CD4-positive, alpha-beta T cell (primary cell): ENCODE data around the gene GNA12. TPM values are rescaled to one million over a fixed set of nuclear protein-coding genes. Genes with fewer than 3 reads are reported as not detected.

Experiments
- ATAC-seq: fragments of 200-7000 bp; cut with Tn5 transposase; one replicate; pipeline ENCODE4 v1.10.0; 2022; ENCODE audit warnings: mild to moderate bottlenecking; ENCODE audit not compliant: poor library complexity
- CTCF ChIA-PET: fragments of 350-600 bp; sonication (Branson Sonifier 250); formaldehyde crosslinking; loops from one replicate; lab custom pipeline; 2021; ENCODE audit warnings: antibody characterized with exemption, inconsistent platforms; lab: Charles Lee
- POLR2A ChIA-PET: fragments of 350-600 bp; sonication (Branson Sonifier 250); formaldehyde crosslinking; loops from one replicate; lab custom pipeline; 2021; ENCODE audit warnings: antibody characterized with exemption, inconsistent platforms; lab: Charles Lee
- DNase-seq, 14 experiments: peaks; one replicate each; pipeline ENCODE4 v3.0.0-alpha.2; 2013 to 2020; ENCODE audit warnings: mixed read lengths in 2 of 14
- H3K27ac ChIP-seq, 2 donors: one replicate each; pipeline versions ENCODE4 v1.5.1 to v1.7.0; 2013; ENCODE audit warnings: low read length in 2 of 2, low read depth in 1 of 2, mild to moderate bottlenecking in 1 of 2
- H3K27me3 ChIP-seq, 2 experiments: 1 replicate in 1 of 2; 2 replicates in 1 of 2; pipeline versions ENCODE4 v1.6.1 to v1.7.0; 2013; ENCODE audit warnings: low read length in 2 of 2, control low read depth in 1 of 2, mild to moderate bottlenecking in 1 of 2, moderate library complexity in 1 of 2; ENCODE audit not compliant: insufficient read depth in 2 of 2, control insufficient read depth in 1 of 2
- H3K36me3 ChIP-seq: one replicate; pipeline ENCODE4 v1.6.1; 2013; ENCODE audit warnings: low read length, control low read depth; ENCODE audit not compliant: insufficient read depth
- H3K4me1 ChIP-seq: one replicate; pipeline ENCODE4 v1.6.1; 2013; ENCODE audit warnings: low read length, control low read depth; ENCODE audit not compliant: insufficient read depth
- H3K4me3 ChIP-seq: one replicate; pipeline ENCODE4 v1.5.1; 2013; ENCODE audit warnings: mild to moderate bottlenecking, low read length, moderate library complexity
- H3K9me3 ChIP-seq, 2 experiments: 1 replicate in 1 of 2; 2 replicates in 1 of 2; pipeline versions ENCODE4 v1.6.1 to v1.7.0; 2013; ENCODE audit warnings: low read length in 2 of 2, mild to moderate bottlenecking in 2 of 2, control low read depth in 1 of 2, moderate library complexity in 1 of 2; ENCODE audit not compliant: control insufficient read depth in 1 of 2, insufficient read depth in 1 of 2
- H3K27ac Mint-ChIP-seq: one replicate; pipeline ENCODE4 v1.8.0; 2020; ENCODE audit warnings: mixed read lengths
- H3K27me3 Mint-ChIP-seq: one replicate; pipeline ENCODE4 v1.8.0; 2021; ENCODE audit warnings: mixed read lengths
- H3K36me3 Mint-ChIP-seq: one replicate; pipeline ENCODE4 v1.8.0; 2021; ENCODE audit warnings: low read depth, mixed read lengths
- H3K4me1 Mint-ChIP-seq: one replicate; pipeline ENCODE4 v1.8.0; 2021; ENCODE audit warnings: low read depth, mixed read lengths
- H3K4me3 Mint-ChIP-seq: one replicate; pipeline ENCODE4 v1.8.0; 2020; ENCODE audit warnings: mild to moderate bottlenecking, mixed read lengths
- H3K9me3 Mint-ChIP-seq: one replicate; pipeline ENCODE4 v1.8.0; 2020; ENCODE audit warnings: mixed read lengths
- intact Hi-C, 2 experiments: fragments of 100-400 bp; cut with DNase I in 1 of 2; cut with micrococcal nuclease in 1 of 2; formaldehyde crosslinking; loops; one replicate each; pipeline versions ENCODE4 v1.15.1 to v1.9.0; 2023 to 2025; cut with DNase I, micrococcal nuclease
- total RNA-seq, 174 experiments: library from RNA in 2 of 174; stranded (reverse) in 2 of 174; gene quantifications; one replicate each; pipeline ENCODE4 v1.2.3 and lab custom pipeline; 2021 to 2026
- TF ChIP-seq, protein P1 (sequence below): fragments of 200-600 bp; IDR thresholded peaks from one replicate; pipeline ENCODE4 v1.8.0; 2022; ENCODE audit warnings: antibody characterized with exemption, mild to moderate bottlenecking

The GNA12 gene
- total RNA-seq, 2 experiments from 2014 or later = 16.0 to 16.1 TPM

DNA sequence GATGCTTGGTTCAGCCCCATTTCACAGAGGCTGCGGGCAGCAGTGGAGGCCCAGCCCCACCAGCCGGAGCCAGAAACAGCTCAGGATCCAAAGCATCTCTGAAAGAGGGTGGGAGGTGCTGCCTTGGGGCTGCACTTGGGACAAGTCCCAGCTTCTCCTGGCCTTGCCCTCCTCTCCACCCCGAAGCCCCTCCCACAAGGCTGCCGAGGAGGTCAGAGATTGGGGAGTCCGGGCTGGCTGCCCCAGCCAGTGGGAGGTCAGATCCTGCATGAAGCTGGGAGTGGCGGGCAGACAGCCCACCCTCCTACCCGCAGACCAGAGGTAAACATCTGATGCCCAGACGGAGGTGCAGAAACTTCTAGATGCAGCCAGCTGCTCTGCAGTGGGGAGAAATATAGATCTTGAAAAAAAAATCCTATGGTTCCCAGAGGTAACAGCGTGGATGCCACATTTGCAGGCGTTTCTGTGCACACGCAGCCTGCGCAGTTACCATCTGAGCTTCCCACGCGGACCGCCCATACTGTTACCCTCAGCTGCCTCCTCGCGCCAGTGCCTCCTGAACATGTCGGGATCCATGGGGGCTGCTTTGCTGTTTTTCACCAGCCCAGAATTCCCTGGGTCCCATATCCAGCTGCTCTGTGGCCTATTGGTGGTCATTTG, 36.9 kb upstream of the GNA12 start:
- H3K27me3 Mint-ChIP-seq = no peaks in the 10 kb centered on the region
- ChIA-PET CTCF (no interaction called here), POLR2A (no interaction called here)
- Histone ChIP-seq H3K4me1 (peaks cover 18% of the 10 kb centered on the region), H3K27me3 (no peaks in the 10 kb centered on the region), H3K27ac (no peak overlapping the region), H3K36me3 (no peaks in the 10 kb centered on the region), H3K9me3 (no peaks in the 10 kb centered on the region), H3K4me3 (no peak overlapping the region)
- intact Hi-C loops = no loop called here
- DNase-seq (no peak), ATAC-seq (no peak)
- H3K4me1 Mint-ChIP-seq = peaks cover 33% of the 10 kb centered on the region
- TF ChIP-seq, protein P1, sequence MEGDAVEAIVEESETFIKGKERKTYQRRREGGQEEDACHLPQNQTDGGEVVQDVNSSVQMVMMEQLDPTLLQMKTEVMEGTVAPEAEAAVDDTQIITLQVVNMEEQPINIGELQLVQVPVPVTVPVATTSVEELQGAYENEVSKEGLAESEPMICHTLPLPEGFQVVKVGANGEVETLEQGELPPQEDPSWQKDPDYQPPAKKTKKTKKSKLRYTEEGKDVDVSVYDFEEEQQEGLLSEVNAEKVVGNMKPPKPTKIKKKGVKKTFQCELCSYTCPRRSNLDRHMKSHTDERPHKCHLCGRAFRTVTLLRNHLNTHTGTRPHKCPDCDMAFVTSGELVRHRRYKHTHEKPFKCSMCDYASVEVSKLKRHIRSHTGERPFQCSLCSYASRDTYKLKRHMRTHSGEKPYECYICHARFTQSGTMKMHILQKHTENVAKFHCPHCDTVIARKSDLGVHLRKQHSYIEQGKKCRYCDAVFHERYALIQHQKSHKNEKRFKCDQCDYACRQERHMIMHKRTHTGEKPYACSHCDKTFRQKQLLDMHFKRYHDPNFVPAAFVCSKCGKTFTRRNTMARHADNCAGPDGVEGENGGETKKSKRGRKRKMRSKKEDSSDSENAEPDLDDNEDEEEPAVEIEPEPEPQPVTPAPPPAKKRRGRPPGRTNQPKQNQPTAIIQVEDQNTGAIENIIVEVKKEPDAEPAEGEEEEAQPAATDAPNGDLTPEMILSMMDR = no peak
- no peak overlapping the region for H3K27ac Mint-ChIP-seq
- H3K4me3 Mint-ChIP-seq = no peak overlapping the region
- no peaks in the 10 kb centered on the region for H3K9me3 Mint-ChIP-seq
- no peaks in the 10 kb centered on the region for H3K36me3 Mint-ChIP-seq

DNA sequence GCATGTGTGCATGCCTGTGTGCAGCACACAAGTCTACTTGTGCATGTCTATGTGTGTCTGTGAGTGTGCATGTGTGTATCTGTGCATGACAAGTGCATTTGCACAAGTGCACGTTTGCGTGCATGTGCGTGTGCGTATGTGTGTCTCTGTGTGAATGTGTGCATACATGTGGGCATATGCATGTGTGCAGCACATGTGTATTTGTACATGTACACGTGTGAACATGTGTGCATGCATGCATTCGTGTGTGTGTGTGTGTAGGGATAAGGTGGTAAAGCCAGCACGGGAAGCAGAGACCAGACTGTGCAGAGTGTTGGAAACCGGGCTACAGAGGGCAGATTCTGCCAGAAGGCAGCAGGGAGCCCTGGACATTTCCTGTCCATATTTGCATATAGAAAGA, 35.9 kb upstream of the GNA12 start:
- ChIA-PET CTCF (no interaction called here), POLR2A (no interaction called here)
- ATAC-seq (no peak), DNase-seq (no peak)
- Mint-ChIP-seq H3K36me3 (no peaks in the 10 kb centered on the region), H3K4me3 (no peak overlapping the region), H3K4me1 (peaks cover 37% of the 10 kb centered on the region), H3K27ac (no peak overlapping the region), H3K9me3 (no peaks in the 10 kb centered on the region), H3K27me3 (no peaks in the 10 kb centered on the region)
- intact Hi-C loops = no loop called here
- no peaks in the 10 kb centered on the region for H3K27me3 ChIP-seq
- H3K27ac ChIP-seq = no peak overlapping the region
- H3K4me3 ChIP-seq = no peak overlapping the region
- TF ChIP-seq, protein P1 = no peak
- H3K4me1 ChIP-seq = peaks cover 18% of the 10 kb centered on the region
- no peaks in the 10 kb centered on the region for H3K36me3 ChIP-seq
- H3K9me3 ChIP-seq = no peaks in the 10 kb centered on the region

DNA sequence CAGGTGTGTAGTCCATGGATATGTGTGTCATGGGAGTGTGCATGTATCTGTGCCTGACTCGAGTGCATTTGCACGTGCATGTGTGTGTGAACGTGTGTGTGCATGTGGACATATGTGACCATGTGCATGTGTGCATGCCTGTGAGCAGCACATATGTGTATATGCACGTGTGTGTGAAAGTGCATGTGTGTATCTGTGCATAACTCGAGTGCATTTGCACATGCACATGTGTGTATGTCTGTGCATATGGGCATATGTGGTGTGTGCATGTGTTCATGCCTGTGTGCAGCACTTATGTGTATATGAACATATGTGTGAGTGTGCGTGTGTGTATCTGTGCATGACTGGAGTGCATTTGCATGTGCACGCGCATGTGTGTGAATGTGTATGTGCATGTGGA, 35.2 kb upstream of the GNA12 start:
- Histone ChIP-seq H3K27ac (no peak overlapping the region), H3K36me3 (no peaks in the 10 kb centered on the region), H3K27me3 (no peaks in the 10 kb centered on the region), H3K4me3 (no peak overlapping the region), H3K9me3 (no peaks in the 10 kb centered on the region), H3K4me1 (peaks cover 18% of the 10 kb centered on the region)
- ChIA-PET CTCF (no interaction called here), POLR2A (interaction anchor here (1.3 kb wide), 1 partner anchor 213 kb away, joined by 4 read pairs; no protein-coding TSS in a partner anchor)
- H3K4me1 Mint-ChIP-seq = peaks cover 41% of the 10 kb centered on the region
- H3K9me3 Mint-ChIP-seq = no peaks in the 10 kb centered on the region
- H3K4me3 Mint-ChIP-seq = no peak overlapping the region
- no peaks in the 10 kb centered on the region for H3K36me3 Mint-ChIP-seq
- DNase-seq = no peak
- intact Hi-C loops = no loop called here
- no peak for ATAC-seq
- TF ChIP-seq, protein P1 = no peak
- peak overlapping the region; percentile 73 for H3K27ac Mint-ChIP-seq
- H3K27me3 Mint-ChIP-seq = no peaks in the 10 kb centered on the region
